Pulmonary artery endothelial cell (primary cell): ENCODE data around the gene TCAIM. TPM values are rescaled to one million over a fixed set of nuclear protein-coding genes. Genes with fewer than 3 reads are reported as not detected.

Experiments used
- DNase-seq: peaks from one replicate; pipeline ENCODE4 v3.0.0-alpha.2; 2011; ENCODE audit warnings: low read depth, low spot score
- total RNA-seq: library from RNA; depleted of rRNA; stranded (reverse); fragments of >200 nt; gene quantifications from 2 replicates; pipeline ENCODE4 v1.2.3, GENCODE V29; 2014

TCAIM gene
- 20.8 and 23.1 TPM in 2 replicates for total RNA-seq

GRCh38 chr3:44338010-44338827 lies at the start of gene TCAIM:
Gene TCAIM, plus strand, starts transcription at chr3:44338766. Its CDS starts 16,017 bp downstream, at chr3:44354783.
- DNase-seq = peak; percentile 88

- DNase-seq = no peak
Measured at GRCh38 chr3:44289882-44290462, 48.6 kb upstream of the TCAIM start.

GRCh38 chr3:44292276-44292675 lies 46.3 kb upstream of the TCAIM start:
- DNase-seq = no peak

DNA sequence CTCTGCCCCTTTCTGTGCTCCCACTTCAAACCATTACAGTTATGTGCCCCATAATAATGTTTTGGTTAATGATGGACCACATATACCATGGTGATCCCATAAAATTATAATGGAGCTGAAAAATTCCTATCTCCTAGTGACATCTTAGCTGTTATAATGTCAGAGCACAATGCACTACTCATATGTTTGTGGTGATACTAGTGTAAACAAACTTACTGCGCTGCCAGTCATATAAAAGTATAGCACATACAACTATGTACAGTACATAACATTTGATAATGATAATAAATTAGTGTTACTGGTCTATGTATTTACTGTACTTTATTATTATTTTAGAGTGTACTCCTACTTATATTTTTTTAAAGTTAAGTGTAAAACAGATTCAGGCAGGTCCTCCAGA lies 45.6 kb upstream of the TCAIM start:
- no peak for DNase-seq

DNA sequence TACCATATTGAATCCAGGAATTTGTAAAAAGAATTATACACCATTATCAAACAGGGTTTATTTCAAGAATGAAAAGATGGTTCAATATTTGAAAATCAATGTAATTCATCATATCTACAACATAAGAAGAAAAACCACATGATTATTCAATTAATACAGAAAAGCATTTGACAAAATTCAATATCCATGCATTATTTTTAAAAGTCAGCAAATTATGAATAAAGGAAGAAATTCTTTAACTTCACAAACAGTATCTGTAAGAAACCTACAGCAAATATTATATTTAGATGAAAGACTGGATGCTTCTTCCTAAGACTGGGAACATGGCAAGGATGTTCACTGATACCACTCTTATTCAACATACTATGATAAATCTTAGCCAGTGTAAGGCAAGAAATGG lies 41.3 kb upstream of the TCAIM start:
- no peak for DNase-seq

DNA sequence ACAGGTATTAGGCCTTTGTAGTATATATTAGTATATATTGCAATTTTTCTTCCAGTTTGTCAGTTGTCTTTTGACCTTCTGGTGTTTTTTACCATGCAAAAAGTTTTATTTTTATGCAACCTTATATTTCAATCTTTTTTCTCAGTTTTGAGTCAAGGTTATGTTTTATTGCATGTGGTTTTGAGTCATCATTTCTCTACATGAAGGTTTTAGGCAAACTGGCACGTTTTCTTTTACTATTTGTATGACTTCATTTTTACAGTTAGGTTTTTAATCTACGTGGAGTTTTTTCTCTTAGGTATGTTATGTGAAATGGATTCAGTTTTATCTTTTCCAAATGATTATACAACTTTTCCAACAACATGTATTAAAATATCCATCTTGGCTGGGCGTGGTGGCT lies 36.8 kb upstream of the TCAIM start:
- no peak for DNase-seq

DNA sequence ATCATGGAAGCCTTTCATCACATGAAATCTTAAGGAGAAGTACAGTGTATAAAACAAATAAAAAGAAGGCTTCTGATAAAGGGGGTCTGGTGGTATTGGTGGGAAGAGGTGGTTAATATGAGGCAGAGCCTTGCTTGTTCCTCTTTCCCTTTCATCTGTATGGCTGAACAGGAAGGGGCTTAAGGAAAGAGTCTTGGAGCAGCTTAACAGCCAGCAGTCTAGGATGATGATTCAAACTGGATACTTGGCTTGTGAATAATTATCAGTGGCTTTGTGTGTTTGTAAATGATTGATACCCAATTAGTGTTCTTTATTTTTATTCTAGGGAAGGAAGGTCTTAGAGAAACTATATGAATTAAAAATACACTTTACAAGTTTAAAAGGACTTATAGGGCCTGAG lies 29.1 kb upstream of the TCAIM start:
- no peak for DNase-seq

DNA sequence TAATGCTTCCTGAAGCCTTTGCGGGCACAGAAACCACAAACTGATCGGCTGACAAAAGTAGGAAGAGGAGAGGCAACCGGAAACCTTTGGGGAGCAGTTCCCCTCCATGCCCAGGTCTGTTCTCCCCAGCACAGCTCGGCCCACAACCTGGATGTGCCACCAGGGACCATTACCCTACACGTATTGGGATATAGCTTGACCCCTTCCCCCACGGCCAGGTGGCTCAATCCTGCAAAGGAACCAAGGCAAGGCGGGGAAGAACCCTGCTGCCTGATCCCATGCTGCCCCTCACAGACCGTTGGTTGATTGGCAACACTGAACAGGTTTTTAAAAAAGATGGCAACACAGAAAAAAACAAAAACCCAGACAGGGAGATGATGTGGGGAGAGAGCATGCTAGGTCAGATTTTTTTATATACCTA lies 19.7 kb upstream of the TCAIM start:
- no peak for DNase-seq

- DNase-seq = no peak
Measured at GRCh38 chr3:44321335-44321734, 17.2 kb upstream of the TCAIM start.

DNA sequence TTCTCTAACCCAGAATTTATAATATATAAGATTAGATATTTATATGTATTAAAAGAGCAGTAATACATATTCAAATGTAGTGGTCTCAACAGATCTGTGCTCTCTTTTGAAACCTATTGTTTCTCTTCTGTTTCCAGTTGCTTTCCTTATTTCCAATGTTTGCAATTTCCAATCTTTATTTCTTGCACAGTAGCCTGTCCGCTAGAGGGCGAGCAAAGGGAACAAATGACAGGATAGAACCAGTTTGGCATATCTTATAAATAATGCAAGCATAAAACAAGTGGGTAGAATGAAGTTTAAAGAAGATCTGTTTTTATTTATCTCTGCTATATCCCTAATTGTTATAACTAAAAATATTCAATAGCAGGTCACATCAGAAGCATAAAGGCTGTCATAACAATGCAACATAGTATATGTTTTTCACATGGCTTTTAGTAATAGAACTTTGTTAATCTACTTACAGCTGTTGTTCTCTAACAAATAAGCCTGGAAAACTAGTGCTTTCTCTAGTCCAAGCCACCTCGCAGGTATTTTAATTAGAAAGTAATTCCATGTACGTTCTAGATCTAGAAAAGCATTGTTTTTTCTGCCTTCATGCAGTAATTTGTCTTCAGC lies 15.1 kb upstream of the TCAIM start:
- DNase-seq = peak; percentile 22

DNA sequence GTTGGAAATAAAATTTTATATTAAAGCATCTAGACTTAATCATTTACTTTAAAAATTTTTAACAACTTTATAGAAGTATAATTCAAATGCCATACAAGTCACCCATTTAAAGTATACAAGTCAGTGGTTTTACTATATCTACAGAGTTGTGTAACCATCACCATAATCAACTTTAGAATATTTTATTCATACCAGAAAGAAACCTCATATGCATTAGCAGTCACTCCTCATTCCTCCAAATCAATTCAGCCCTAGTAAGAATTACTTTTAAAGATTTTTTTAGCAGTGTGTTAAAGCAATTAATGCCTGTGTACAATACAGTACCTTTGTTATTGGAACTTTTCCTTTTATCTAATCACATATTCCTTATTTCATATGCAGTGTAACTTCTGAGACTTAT lies 14.0 kb upstream of the TCAIM start:
- no peak for DNase-seq

DNA sequence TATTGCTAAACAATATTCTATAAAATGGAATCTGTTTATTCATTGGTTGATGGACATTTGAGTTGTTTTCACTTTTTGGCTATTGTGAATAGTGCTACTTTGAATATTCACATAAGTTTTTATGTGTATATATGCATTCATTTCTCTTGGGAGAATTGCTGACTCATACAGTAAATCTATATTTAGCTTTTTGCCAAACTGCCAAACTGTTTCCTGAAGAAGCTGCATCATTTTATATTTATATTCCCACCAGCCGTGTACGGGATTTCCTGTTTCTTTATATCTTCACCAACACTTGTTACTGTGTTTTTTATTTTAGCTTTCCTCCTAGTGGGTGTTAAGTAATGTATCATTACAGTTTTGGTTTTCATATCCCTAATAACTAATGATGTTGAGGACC lies 12.5 kb upstream of the TCAIM start:
- no peak for DNase-seq

DNA sequence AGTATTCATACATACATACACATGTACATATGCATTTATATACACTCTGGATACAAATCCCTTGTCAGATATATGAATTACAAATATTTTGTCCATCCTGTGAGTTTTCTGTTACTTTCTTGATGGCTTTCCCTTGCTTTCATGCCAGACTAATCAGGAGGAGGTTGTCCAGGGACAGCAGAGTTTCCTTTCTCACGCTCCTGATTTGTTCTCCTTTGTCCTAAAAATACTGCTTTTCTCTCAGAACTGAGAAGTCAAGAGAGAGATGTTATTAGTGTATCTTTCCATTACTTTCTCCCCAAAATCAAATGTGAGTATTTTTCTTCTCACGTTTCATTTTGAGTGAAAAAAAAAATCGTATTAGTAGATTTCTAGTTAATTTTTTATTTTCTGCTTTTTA lies 12.1 kb upstream of the TCAIM start:
- DNase-seq = no peak

- no peak for DNase-seq
Measured at GRCh38 chr3:44329946-44330345, 8.6 kb upstream of the TCAIM start.

DNA sequence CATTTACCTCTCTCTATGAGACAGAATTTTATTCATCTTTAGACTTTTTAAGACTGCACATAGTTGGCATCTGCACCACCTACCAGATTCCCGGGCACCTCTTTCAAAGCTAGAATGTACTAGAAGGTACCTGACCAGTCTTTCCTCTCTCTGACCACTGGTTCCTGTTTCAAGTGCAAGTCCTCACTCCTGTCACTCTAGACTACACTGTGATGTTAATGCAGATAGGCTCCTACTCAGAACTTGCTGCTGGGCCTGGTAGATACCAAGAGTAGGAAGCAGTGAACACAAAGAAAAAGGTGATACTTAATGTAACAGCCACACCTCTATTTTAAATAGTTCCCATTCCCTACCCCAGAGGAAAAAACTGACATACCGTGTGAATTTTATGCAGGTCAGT lies 8.1 kb upstream of the TCAIM start:
- no peak for DNase-seq

DNA sequence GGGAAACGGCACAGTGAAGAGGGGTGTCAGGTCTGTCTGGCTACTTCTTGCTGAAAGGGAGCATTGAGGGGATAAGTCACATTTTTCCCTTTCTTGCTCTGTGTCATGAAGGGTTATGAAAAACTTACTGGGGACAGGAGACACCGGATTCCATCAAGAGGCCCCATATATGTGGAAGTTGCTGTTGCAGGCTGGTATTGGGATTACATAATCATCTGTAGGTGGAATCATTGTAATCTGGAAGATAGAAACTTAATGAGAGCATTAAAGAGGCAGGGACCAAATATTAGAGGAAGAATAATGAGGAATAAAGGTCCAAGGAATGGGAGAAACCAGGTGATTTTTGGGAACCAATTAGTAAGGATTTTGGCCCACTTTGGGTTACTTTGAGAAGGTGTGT lies 4.2 kb upstream of the TCAIM start:
- no peak for DNase-seq

- no peak for DNase-seq
Measured at GRCh38 chr3:44337248-44337785, 1.2 kb upstream of the TCAIM start.

DNA sequence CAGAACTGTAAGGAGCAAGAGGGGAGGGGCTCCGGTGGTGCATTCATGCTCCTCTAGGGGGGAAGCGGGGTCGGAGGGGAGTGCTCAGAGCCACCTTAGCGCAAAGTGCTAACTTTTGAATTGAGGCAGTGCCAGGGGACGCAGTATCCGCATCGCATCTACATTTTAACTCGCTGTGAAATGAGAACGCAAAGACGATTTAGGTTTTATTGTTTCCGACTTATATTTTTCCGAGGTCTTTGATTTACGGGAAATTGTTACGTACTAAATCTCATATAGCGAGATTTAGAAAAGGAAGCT lies 212 bp downstream of the TCAIM start:
- DNase-seq = no peak

DNA sequence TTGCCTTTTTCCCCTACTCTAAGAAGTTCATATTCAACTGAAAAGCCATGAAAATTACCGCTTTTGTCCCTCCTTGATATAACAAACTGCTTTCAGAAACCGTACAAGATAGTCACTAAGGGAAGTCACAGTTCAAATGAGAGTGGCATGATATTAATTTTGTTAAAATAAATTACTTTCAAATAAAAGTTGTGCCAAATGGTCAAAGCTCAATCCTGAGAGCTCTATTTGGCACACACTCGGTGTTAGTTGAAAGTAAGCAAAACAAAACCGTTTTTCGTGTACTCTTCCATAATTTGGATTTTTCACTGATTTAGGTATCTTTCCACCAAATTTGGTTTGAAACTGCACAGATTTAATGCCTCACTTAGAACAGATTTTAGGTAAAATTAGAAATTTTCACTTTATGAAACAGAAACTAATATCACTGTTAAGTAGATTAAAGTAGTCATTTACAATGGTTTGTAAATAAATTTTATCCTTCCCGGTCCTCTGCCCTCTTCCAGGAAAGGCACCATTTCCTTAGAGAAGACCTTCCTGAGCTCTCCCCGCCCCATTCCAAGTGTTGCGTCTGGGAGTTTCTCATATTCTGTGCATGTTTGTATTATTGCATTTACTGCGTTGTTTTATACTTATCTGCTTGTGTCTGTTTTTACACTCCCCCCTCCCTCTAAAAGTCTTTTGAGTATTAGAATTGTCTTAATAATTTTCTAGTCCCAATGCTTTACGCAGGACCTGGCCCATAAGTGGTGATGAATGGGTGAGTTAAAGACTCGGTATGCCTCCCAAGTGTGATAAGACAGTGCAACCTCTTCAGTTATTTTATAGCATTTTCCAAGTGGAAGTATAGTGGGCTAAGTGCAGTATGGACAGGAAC lies 853 bp downstream of the TCAIM start:
- no peak for DNase-seq

GRCh38 chr3:44340058-44340395 lies 1.5 kb downstream of the TCAIM start:
- no peak for DNase-seq

DNA sequence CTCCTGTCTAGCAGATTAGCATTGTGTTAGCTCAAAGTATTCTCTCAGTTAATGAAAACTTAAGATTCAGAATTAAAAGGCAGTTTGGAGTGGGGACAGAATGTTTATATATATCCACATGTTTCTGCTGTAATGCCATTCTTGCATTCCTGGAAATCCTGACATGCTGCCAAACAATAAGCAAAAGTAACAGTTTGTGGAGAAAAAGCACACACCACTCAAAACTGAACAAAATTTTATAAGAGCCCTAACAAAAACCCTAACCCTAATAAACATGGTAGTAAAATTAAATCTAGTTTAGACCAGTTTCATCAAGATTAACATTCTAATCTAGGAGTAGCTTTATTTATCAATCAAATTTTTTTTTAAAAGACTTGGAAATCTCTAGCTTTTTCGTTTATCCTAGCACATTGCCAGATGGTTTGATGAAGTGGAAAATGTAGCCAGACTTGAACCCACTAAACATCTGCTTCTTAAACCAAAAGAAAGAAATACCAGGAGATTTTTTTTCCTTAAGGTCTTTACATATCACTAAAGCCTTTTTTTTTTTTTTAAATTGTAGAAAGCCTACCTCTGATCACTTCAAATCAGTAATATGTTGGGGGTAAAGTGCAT lies 3.7 kb downstream of the TCAIM start:
- no peak for DNase-seq
